ENCODE results near the gene TRIM33. TPM values are rescaled to one million over a fixed set of nuclear protein-coding genes. Genes with fewer than 3 reads are reported as not detected.

Gene TRIM33
- total and polyA plus RNA-seq, 2 of the 8 experiments (the other 6 are each of a cell fraction or from before 2014, with no cell fraction given), result 17.1 to 52.3 TPM

DNA sequence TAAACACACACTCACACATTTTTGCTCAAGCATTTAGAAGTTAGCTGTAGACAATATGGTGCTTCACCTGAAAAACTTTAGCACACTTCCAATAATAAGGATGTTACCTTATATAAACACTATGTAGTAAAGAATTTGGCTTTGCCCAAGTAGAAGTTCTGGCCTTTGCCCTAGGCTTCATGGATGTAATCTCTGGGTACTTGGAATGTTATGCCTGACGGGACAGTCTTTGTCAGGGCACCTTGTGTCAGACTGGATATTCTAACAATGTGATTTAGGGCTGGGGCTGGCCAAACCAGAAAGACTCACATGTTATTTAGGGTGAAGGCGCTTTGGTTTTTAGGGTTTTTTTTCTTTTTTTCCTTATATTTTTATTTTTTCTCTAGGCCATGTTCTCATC is 34.8 kb upstream of the TRIM33 start:
- H3K27me3 ChIP-seq (replicated peaks in 1 of 4; ENCODE audit: control insufficient read depth in 3 of 4, extremely low read depth in 1 of 4, insufficient read depth in 3 of 4, low read length in 3 of 4), result no peaks in the 10 kb centered on the region
- H3K79me1 ChIP-seq (ENCODE audit: low read depth, low read length), result no peaks in the 10 kb centered on the region
- H2BK20ac ChIP-seq (ENCODE audit: low read length), result no peak overlapping the region
- H3K14ac ChIP-seq (ENCODE audit: insufficient read length), result no peak overlapping the region
- no peak overlapping the region for H2BK12ac ChIP-seq (ENCODE audit: low read depth, low read length)
- no peak overlapping the region for H2AK5ac ChIP-seq (ENCODE audit: low read depth, low read length)
- DNase-seq (ENCODE audit: low read depth in 1 of 2, low spot score in 2 of 2) (no peak), FAIRE-seq (no peak)
- CTCF ChIA-PET (ENCODE audit: partially characterized antibody), result interaction anchor here (1.2 kb wide), 1 partner anchor 417 kb away, joined by 3 read pairs; no protein-coding TSS in a partner anchor
- H2BK15ac ChIP-seq (ENCODE audit: low read length), result no peak overlapping the region
- H3K23me2 ChIP-seq (ENCODE audit: low read depth, low read length), result no peaks in the 10 kb centered on the region
- WGBS, 2 experiments (ENCODE audit: extremely low coverage in 1 of 2, insufficient coverage in 1 of 2, insufficient read length in 1 of 2, insufficient replicate concordance in 2 of 2, low coverage in 1 of 2, low lambda C conversion rate in 2 of 2, missing lambda C conversion rate in 1 of 2), result 91% methylated on average over 2 of the region's 2 CpGs; no CpG with 5 or more reads in 1 of the 2 experiments
- H3K56ac ChIP-seq (replicated peaks; ENCODE audit: insufficient read length, low read depth, low read length), result no peak overlapping the region
- no peaks in the 10 kb centered on the region for H3K4me1 ChIP-seq (replicated peaks in 1 of 4; ENCODE audit: control insufficient read depth in 3 of 4, insufficient read depth in 4 of 4, low read length in 3 of 4)
- H2AFZ ChIP-seq (ENCODE audit: low read length), result no peak overlapping the region
- no peaks in the 10 kb centered on the region for H4K20me1 ChIP-seq (replicated peaks in 1 of 2; ENCODE audit: control insufficient read depth in 1 of 2, insufficient read depth in 2 of 2, low read length in 2 of 2)
- H4K91ac ChIP-seq (replicated peaks; ENCODE audit: insufficient read length, low read length), result no peak overlapping the region
- no peak overlapping the region for H3K4me3 ChIP-seq (ENCODE audit: extremely low read depth in 1 of 4, insufficient read depth in 2 of 4, low read depth in 3 of 4, low read length in 4 of 4)
- no peak overlapping the region for H3K18ac ChIP-seq (ENCODE audit: extremely low read depth, low read length)
- H2BK120ac ChIP-seq (replicated peaks; ENCODE audit: low read depth, low read length), result no peak overlapping the region
- H4K5ac ChIP-seq (ENCODE audit: insufficient read length, low read depth, low read length), result no peak overlapping the region
- H3K36me3 ChIP-seq (ENCODE audit: control insufficient read depth in 2 of 4, insufficient read depth in 4 of 4, low read length in 3 of 4), result no peaks in the 10 kb centered on the region
- no peak for TF ChIP-seq RXRA (IDR thresholded peaks at IDR 0.05; ENCODE audit: insufficient read depth, low read depth, low read length)
- no peak for TF ChIP-seq TCF12 (IDR thresholded peaks at IDR 0.05; ENCODE audit: low read depth, low read length)
- no peak for TF ChIP-seq EP300 (IDR thresholded peaks at IDR 0.05; ENCODE audit: borderline replicate concordance in 1 of 2, low read depth in 2 of 2, low read length in 2 of 2)
- TF ChIP-seq SRF (IDR thresholded peaks at IDR 0.05; ENCODE audit: low read depth, low read length), result no peak
- TF ChIP-seq SAP30 (IDR thresholded peaks at IDR 0.05; ENCODE audit: insufficient read depth, insufficient replicate concordance, low read length), result no peak
- TF ChIP-seq BRCA1 (IDR thresholded peaks at IDR 0.05; ENCODE audit: low read depth, low read length), result no peak
- POLR2A ChIA-PET (ENCODE audit: partially characterized antibody), result no interaction called here
- H3K9ac ChIP-seq (replicated peaks in 1 of 4; ENCODE audit: extremely low read depth in 1 of 4, low read depth in 3 of 4, low read length in 3 of 4), result no peak overlapping the region
- H3K79me2 ChIP-seq (ENCODE audit: control insufficient read depth in 1 of 2, insufficient read depth in 2 of 2, low read length in 2 of 2), result no peaks in the 10 kb centered on the region
- no peak overlapping the region for H3K4ac ChIP-seq (replicated peaks; ENCODE audit: insufficient read length, low read depth, low read length)
- no peak overlapping the region for H3K27ac ChIP-seq (ENCODE audit: low read depth, low read length)
- no peaks in the 10 kb centered on the region for H3K9me3 ChIP-seq (ENCODE audit: insufficient read depth in 2 of 2, low read depth in 1 of 2, low read length in 1 of 2)
- no peak overlapping the region for H3K23ac ChIP-seq (ENCODE audit: insufficient read length)
- no peak overlapping the region for H2BK5ac ChIP-seq (ENCODE audit: low read depth, low read length)
- H4K8ac ChIP-seq (ENCODE audit: extremely low read depth, insufficient read depth, low read length), result no peak overlapping the region
- H3K4me2 ChIP-seq (ENCODE audit: insufficient read depth in 1 of 2, low read depth in 2 of 2, low read length in 2 of 2), result no peak overlapping the region
